Activated naive CD8-positive, alpha-beta T cell treated with anti-CD3 and anti-CD28 coated beads, Interleukin-2, amount 50 U/mL, for 16 hours (primary cell): Measurements from ENCODE around the gene SLC6A15.

Source experiments
- DNase-seq: peaks from one replicate; pipeline ENCODE4 v3.0.0-alpha.2; 2020; ENCODE audit warnings: low read depth, low spot score

The SLC6A15 gene

GRCh38 chr12:84912198-84913128, at the start of gene SLC6A15:
Gene SLC6A15 (minus strand): TSS chr12:84912799. CDS start chr12:84892120, 20,679 bp downstream.
- DNase-seq = no peak

DNA sequence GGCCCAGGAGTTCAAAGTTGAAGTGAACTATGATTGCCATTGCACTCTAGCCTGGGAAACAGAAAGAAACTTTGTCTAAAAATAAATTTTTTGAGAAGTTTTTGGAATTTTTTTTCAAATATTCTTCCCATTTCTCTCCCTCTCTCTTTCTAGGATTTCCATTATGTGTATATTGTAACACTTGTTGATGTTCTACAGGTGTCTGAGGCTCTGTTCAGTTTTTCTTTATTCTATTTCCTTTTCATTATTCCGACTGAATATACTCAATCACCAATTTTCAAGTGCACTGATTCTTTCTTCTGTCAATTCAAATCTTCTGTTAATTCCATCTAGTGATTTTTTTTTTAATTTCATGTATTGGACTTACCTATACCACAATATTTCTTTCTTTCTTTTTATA, 48.3 kb upstream of the SLC6A15 start:
- no peak for DNase-seq

DNA sequence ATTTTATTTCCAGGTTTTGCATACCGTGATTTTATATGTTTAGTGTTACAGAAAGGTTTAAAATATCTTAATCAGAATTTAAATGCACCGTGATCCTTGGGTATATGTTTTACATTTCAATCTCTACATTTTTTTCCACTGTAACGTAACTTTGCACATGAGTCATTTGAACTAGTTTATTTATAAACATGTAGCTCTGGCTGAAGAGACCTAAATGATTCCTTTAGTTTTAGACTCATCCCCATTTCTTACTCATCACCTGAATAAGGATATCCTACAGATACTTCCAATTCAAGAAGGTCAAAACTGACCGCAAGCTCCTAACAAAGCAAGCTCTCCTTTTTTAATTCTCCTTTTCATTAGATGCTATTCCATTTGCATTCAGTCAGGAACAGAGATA, 42.7 kb upstream of the SLC6A15 start:
- DNase-seq = no peak

DNA sequence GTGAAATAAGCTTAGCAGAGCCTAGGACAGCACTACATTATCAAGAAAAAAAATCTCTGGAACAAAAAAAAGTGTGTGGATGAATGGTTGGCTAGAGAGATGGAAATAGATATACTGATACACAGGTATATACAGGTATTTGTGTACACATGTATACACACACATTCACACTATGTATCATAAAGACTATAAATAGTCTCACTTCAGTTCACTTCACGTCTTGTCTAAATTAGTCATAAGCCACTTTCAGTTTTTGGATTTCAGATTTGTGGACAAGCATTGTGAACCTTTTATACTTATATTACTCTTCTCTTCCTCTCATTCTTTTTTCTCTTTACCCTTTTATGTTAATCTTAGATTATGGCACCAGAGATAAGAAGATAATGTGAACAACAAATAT, 41.8 kb upstream of the SLC6A15 start:
- no peak for DNase-seq

DNA sequence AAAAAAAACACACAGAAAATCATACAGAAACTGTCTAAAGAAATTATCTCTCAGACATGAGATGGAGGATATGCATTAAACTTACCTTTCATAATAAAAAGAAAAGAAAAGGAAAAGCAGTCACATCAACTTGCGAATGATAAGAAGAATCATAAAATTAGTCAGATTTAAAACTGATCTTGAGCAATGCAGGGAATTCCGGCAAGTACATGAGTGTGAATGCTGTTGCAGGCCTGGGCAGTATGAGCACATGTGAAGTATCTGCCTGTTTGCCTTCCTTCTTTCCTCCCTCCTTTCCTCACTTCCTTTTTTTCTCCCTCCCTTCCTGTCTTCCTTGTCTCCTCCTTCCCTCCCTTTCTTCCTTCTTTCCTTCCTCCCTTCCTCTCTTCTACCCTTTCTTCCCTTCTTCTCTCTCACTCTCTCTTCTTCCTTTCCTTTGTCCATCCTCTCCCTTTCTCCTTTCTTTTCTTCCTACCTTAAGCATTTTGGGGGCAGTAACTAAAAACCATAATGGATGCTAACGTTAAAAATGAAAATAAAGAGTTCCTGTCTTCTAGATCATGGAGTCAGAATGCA, 38.5 kb upstream of the SLC6A15 start:
- DNase-seq = no peak

GRCh38 chr12:84946753-84947152, 34.2 kb upstream of the SLC6A15 start:
- no peak for DNase-seq

DNA sequence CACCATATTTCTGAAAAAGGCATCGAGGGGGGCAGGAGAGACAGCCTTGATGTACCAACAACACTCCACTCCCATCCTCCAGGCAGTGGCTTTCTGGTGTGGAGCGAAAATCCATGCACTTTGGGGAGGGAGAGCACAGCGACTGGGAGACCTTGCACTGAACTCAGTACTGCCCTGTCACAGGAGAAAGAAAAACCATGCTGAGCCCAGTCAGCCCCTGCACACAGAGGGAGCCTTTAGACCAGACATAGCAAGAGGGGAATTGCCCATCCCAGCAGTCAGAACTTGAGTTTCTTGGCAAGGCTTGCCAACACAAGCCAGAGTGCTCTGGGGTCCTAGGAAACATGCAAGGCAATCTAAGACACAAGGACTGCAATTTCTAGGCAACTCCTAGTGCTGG, 24.8 kb upstream of the SLC6A15 start:
- no peak for DNase-seq

- no peak for DNase-seq
Observed at GRCh38 chr12:84929501-84929900, 16.9 kb upstream of the SLC6A15 start.

DNA sequence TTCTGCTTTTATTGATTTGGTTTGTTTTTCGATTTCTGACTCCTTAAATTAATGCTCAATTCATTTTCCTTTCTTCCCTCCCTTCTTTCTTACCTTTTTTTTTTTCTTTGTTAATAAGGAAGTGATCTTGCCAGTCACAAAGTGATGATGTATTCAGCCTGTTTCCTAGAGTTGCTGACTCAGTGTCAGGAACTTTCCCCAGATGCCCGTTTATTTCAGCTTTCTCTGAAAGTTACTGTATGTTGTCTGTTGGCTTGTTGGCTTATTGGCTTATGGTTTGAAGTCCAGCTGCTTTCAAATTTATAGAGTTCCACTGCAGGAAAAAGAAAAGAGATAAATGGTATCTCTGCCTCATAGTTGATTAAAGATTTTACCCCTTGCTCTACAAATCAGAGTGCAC, 12.4 kb upstream of the SLC6A15 start:
- DNase-seq = no peak

GRCh38 chr12:84922693-84923092, 10.1 kb upstream of the SLC6A15 start:
- DNase-seq = no peak

- no peak for DNase-seq
Observed at GRCh38 chr12:84920331-84920730, 7.7 kb upstream of the SLC6A15 start.

- DNase-seq = no peak
Observed at GRCh38 chr12:84919271-84919670, 6.7 kb upstream of the SLC6A15 start.

- no peak for DNase-seq
Observed at GRCh38 chr12:84913129-84913515, 523 bp upstream of the SLC6A15 start.

DNA sequence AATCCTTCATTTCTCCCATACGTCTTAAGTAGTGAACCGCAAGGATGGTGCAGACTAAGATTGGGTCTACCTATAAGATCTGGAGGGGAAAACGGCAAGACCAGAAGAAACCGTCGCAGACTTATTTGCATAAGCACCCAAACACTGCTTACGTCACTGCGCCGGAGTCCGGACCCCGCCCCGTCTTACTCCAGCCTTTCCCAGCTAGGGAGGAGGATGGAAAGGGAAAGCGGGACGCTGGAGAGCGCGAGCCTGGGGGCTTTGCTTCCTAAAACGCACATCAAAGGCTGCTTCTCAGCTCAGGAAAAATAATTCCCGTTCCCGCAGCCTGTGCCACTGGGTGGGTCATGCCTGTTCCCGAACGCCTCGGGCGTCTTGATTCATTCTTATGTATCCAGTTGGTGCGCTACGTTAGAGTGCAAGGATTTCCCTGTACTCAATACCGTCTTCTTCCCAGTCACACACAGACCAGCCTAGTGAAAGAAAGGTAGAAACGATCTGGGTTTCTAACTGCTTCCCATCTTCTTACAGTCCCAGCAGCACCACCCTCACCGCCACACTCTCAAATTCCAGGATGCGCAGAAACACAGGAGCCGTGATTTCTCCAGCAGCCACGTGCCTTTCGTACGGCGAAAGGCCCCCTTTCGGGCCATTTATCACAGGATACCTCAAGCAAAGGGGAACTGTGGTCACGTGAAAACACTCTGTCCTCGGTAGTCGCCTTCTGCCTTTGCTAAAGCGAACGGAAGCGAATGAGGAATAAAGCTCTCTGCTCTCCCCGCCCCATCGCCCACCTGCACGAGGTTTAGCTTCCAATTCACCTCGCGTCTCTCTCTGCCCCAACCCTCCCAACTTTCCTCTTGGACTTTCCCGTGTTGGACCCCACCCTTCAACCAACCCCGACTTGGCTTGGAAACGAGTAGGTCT, 1.1 kb downstream of the SLC6A15 start:
- DNase-seq = no peak

- DNase-seq = no peak
Observed at GRCh38 chr12:84910549-84911241, 1.9 kb downstream of the SLC6A15 start.

DNA sequence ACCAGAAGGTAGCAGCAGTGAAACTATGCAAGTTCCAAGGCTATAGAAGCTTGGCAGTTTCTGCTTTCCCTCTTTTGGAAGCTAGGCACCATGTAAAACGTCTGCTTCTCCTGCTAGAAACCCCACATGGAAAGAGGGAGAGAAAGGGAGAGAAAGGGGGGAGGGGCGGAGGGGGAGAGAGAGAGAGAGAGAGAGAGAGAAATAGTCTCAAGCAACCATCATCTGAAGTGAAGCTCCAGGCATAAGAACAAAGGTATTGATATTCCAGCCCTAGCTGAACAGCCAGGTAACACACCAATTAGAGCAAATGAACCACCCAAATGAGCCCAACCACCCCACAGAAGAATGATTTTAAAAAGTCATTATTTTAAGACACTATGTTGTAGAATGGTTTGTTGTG, 8.5 kb downstream of the SLC6A15 start:
- no peak for DNase-seq

DNA sequence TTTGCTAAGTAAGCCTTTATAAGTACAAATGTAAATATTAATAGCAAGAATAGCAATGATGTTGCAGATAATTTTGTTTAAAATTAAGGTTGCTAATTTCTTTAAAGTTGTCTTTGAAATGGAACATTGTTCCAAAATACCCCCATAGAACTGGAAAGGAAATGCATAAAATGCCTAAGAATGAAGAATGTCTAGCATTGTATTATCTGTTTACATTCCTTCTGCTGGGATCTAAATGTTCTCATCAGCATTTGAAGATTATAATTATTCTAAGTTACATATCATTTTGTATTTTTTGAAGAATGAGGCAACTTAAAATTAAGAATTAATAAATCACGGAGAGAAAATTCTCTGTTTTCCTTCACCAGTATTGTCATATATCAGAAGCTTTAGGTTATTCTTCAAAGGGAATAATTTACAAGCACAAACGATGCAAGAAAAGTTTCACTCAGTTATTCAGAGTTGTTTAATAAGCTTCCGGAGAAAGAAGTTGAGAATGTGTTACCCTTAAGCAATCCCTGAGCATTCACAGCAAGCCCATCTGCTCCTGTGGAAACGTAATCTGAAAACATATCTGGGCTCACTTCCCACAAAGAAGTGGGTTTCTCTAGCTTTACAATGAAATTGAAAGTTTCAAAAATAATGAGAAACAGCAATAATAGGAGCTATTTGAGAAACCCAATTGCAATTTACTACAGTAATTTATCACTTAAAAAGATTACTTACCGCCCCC, 21.3 kb downstream of the SLC6A15 start:
- DNase-seq = no peak

- no peak for DNase-seq
Observed at GRCh38 chr12:84889818-84890217, 22.8 kb downstream of the SLC6A15 start.

DNA sequence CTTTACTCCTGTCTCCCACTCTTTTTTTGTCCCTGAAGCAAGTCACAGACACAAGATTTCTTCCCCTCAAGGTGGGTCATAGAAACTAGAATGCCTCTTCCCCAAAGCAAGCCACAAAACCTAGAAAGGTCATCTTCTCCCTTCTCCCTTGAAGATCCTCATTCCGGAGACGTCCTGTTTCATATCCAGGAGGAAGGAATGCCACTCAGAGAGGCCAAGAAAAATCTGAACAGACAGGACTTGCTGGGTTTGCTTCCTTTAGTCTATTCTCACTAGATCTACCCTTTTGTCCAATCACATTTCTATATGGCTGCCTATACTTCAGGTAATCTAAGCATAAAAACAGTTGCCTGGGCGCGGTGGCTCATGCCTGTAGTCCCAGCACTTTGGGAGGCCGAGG, 23.7 kb downstream of the SLC6A15 start:
- DNase-seq = no peak

DNA sequence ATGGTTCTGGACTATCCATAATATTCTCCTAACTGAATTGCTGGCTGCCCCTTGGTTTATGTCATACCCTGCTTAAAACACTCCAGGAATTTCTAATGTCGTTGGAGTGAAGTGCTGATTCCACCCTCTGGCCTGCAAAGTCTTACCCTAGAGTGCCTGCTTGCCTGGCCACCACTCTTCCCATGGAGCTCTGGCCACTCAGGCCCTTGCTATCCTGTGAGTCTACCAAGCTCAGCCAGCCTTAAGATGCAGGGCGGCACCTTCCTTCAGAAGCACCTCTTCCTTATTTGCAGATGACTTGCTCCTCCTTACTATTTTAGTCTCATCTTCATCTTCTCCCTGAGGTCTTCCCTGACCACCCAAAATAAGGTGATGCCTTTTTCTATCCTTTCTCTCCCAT, 35.3 kb downstream of the SLC6A15 start:
- no peak for DNase-seq

GRCh38 chr12:84875241-84875640, 37.4 kb downstream of the SLC6A15 start:
- DNase-seq = no peak
